Renal cortical epithelial cell (primary cell): Measurements from ENCODE around the gene ENGASE. TPM values are rescaled to one million over a fixed set of nuclear protein-coding genes. Genes with fewer than 3 reads are reported as not detected.
"Not testable (repeated sequence)": the region's sequence is repeated elsewhere in the genome, so short reads cannot be mapped to it uniquely, and the experiment has no call there.

ENCODE experiments used
- DNase-seq: peaks from one replicate; pipeline ENCODE4 v3.0.0-alpha.2; 2011; ENCODE audit warnings: low read depth
- total RNA-seq: library from RNA; depleted of rRNA; stranded (reverse); fragments of >200 nt; gene quantifications from 2 replicates; pipeline ENCODE4 v1.2.3, GENCODE V29; 2014

ENGASE gene
- total RNA-seq, 1 donor from 2014 or later: 18.1 TPM

DNA sequence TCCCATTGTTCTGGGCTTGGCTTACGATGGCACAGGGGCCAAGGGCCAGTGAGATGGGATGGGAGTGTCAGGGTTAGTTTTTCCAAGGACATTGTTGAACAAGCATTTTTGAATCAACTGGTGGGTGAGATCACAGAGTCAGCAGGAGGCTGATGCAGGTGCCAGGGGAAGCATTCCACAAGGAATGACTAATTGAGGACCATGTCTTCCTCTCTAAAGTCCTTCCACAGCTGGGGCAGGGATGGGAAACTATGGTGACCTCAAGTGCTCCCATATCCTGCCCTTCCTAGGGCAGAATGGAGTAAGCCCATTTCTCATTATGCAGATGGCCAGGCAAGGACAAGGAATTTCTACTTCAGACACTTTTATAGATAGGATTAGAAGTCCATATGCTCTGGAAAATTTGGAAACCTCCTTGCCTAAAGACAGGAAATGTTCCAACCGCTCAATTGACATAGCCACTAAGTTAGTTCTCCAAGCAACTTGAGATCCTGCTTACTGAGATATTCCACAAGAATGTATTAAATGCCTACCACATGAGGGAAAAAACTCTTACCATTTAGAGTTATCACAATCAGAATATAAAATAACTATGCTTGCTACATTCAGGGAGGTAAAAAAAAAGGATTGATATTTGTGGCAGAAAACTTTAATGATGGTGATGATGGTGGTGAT is 21.2 kb upstream of the ENGASE start:
- no peak for DNase-seq

DNA sequence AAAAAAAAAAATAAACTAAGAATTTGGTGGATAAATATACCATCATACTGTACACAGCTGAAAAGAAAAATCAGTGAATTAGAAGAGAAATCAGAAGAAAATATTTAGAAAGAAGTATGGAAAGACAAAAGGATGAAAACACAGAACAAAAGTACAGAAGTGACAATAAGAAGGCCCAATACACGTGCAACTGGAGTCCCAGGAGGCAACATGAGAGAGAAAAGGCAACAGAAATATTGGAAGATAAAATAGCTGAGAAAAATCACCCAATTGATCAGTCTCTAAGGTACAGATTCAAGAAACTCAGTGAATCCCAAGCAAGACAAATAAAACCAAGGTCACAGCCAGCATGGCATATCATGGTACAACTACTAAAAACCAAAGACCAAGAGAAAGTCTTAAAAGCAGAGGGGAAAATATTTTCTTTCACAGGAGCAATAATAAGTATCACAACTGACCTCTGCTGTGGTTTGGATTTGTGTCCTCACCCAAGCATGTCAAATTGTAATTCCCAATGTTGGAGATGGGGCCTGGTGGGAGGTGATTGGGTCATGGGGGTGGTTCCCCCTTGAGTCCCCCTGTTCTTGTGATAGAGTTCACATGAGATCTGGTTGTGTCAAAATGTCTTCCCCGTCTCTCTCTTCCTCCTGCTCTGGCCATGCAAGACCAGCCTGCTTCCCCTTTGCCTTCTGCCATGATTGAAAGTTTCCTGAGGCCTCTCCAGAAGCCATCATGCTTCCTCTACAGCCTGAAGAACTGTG is 20.2 kb upstream of the ENGASE start:
- no peak for DNase-seq

DNA sequence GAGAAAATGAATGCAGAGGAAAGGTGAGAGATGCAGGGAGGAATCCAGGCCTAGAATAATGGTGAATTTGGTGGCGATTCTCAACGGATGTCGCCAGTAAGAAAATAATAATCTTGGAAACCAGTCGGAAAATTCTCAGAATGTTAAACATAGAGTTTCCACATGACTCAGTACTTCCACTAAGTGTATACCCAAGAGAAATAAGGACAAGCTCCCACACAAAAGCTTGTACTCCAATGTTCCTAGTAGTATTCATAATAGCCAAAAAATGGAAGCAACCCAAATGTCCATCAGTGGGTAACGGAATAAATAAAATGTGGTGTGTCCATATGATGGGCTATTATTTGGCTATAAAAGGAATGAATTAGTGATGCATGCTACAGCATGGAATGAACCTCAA is 19.4 kb upstream of the ENGASE start:
- DNase-seq: no peak

DNA sequence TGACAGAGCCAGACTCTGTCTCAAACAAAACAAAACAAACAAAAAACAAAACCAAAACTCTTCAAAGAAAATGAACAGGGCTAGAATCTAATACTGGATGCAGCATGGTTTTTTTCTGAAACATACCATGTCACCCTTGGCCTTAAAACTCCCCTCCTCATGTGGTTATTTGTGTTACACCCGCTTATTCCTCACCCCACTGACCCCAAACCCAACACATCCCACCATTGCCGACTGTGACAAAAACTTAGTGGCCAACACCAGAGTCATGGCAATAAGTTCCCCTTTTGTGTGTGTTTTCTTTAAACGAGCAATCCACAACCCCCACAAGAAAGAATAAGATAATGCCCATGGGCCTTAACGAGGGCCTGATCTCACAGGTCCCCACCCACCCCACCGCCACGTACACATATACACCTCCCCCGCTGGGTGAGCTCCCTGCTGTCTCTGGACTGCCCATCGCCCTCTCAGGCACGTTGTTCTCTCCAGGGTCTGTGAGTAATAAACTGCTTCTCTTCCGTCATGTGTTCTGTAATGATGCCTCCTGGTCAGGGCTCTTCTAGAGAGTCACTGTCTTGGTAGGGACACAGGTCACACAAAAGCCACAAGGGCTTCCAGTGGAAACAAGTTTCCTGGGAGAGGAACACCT is 16.8 kb upstream of the ENGASE start:
- DNase-seq: no peak

DNA sequence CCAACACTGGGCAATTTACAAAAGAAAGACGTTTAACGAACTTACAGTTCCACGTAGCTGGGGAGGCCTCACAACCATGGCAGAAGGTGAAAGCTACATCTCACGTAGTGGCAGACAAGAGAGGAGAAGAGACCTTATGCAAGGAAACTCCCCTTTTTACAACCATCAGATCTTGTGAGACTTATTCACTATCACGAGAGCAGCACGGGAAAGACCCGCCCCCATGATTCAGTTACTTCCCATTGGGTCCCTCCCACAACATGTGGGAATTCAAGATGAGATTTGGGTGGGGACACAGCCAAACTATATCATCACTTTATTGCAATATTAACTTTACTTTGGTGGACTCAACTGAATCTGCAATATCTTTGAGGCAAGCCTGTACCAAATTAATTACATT is 11.9 kb upstream of the ENGASE start:
- DNase-seq: no peak

DNA sequence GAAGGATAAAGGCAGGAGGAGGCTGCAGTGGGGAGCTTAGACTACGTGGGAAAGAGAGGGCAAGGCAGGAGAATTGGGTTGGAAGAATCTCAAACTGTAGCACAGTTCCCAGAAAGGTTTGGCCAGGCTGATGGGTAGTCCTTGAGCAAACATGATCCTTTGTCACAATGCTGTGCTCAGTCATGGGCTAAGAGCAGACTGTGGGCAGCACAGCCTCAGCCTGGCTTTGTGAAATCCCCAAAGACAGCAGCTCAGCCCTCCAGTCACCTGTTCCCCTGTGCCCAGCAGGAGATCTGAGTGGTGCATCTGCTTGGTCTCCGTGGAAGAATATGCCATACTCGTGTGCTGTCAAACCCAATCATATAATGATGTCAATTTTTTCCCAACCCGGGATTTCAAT is 10.6 kb upstream of the ENGASE start:
- no peak for DNase-seq

DNA sequence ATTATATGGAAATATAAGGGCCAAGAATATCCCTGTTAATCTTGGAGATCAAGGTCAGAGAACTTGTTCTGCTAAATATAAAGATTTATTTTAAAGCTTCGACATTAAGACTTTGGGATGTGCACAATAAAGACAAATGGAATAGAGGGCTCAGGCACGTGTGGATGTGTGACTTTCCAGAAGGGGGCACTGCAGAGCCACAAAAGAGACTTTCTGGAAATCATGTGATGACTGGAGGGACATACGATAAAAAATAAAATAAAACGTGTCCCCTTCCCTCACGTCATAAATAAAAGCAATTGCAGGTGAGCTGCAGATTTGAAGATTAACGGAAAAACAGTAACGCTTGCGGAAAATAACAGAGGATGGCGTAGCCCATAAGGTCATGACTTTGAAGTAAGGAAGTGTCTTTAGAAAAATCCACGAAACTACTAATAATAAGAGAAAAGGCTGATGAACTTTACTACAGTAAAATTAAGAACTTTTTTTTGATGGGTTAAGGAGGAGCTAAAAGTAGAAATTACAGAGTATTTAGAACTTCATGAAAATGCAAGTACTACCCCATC is 9.4 kb upstream of the ENGASE start:
- DNase-seq: peak; percentile 21

DNA sequence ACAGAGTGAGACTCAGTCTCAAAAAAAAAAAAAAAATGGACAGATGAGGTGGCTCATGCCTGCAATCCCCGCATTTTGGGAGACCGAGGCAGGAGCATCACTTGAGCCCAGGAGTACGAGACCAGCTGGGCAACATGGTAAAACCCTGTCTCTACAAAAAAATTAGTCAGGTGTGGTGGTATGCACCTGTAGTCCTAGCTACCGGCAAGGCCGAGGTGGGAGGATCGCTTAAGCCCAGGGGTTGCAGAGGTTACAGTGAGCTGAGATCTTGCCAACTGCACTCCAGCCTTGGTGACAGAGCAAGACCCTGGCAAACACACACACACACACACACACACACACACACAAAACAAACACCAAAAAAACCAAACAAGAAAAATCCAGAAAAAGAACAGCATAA is 7.7 kb upstream of the ENGASE start:
- DNase-seq: no peak

DNA sequence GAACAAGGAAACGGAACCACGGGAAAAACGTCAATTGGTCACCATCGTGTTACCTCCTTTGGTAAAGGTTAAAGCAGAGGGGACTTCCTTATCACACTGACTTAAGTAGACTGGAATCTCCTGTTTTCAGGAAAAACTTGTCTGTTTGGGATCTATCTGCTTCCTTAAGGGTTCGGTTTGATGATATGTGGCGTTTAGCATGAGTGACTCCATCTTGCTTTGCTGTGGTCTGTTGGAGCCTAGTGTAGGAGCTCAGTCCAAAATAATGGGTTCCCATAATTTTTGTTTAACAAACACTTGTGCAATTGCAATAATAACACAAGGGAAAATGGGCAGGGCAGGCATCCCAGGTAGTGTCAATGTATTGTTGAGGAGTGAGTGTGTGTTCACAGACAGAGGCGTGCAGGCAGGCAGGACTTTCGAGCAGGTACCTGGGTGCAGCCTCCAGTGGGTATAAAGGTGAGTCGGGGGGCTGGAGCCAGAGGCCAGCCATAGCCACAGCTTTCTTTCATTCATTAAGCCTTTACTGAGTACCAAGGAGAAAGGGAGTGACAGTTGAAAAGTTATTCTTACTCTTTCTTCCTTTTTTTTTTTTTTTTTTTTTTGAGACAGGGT is 4.3 kb upstream of the ENGASE start:
- DNase-seq: no peak

DNA sequence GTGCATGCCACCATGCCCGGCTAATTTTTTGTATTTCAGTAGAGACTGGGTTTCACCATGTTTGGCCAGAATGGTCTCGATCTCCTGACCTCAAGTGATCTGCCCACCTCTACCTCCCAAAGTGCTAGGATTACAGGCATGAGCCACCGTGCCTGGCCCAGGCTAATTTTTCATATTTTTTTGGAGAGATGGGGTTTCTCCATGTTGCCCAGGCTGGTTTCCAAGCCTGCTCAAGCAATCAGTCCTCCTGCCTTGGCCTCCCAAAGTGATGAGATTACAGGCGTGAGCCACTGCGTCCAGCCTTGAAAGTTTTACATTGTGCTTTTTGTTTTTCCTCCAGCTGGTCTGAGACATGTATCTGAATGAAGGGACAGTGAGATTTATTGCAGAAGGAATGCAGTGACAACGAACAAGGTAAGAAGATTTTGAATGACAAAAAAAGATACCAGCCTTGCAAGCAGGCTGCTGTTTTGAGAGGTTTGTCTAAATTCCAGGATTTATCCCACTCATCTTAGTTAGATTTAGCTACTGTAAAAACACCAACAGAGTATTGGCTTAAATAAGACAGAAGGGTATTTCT is 3.4 kb upstream of the ENGASE start:
- DNase-seq: no peak

DNA sequence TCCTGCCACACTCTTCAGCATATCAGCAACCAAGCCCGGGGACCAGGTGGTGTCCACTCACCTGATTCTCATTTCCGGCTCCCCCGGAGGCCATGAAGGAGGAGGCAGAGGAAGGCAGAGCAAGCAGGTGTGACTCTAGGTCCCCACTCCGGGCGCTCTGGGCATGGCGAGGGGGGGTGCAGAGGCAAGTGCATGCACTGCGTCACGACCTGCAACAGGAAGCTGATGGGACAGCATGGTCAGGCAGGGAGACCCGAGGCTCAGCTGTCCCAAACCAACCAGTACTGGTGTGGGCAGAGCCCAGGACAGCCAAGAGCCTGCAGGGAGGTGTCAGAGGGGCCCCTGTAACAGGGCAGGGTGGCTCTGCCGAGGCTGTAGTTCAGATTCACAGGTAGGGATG is 2.1 kb upstream of the ENGASE start:
- DNase-seq: no peak

DNA sequence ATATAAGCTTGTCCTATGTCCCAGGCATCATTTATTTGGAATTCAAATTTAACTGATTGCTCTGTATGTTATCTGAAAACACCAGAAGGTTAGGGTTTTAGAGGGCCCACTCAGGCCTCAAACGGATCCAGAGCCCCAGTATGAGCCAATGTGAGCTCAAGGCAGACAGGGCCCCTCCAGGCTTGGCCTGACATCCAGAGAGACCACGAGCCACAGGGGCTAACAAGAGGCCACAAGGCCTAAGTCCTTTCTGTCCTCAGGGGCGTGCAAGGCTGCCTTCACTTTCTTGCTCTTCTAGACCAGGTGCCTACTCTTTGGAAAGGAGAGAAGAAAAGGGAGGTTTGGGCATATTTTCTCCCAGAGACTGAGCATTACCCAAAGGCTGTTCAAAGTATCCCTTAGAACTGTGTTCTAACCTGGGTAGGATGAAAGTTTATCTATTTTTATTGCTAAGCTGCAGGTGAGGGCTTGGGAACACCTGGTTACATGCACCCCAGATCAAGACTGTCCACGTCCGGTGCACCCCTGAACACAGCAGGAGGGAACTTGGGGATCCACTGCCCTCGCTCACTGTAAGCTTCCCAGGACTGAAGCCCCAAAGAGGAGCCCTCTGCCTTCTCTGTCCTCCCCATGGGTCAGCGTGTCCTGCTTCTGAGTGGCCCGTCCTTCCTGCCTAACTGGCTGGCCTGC is 1.5 kb upstream of the ENGASE start:
- no peak for DNase-seq

DNA sequence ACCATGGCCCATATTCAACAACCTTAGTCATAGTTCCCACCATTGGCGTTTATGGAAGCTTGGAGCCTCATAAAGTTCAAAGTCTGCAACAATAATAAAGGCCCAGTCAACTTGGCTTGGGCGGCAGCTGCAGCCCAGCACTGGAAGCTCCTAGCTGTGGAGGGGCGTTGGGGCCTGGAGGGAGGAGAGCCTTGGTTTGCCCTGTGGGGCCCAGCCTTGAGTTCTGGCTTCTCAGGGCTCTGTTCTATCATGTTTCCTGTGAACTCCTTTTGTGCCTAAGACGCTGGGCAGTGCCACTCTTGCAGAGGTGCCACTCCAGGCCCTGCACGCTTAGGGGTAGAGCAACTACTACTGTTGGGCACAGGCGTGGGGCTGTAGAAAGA is 927 bp upstream of the ENGASE start:
- DNase-seq: no peak

DNA sequence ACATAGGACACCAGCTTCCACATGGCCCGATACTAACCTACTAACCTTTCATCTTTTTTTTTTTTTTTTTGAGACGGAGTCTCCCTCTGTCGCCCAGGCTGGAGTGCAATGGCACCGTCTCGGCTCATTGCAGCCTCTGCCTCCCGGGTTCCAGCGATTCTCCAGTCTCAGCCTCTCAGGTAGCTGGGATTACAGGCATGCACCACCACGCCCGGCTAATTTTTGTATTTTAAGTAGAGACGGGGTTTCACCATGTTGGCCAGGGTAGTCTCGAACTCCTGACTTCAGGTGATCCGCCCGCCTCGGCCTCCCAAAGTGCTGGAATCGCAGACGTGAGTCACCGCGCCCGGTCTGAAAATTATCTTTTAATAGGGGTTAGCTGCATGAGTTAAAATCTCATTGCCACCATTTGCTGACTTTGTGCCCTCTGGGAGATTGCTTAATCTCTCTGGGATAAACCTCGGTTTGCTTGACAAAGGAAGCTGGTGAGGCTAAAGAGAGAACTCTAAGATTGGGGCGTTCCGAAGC is 439 bp upstream of the ENGASE start:
- DNase-seq: not testable (repeated sequence)

DNA sequence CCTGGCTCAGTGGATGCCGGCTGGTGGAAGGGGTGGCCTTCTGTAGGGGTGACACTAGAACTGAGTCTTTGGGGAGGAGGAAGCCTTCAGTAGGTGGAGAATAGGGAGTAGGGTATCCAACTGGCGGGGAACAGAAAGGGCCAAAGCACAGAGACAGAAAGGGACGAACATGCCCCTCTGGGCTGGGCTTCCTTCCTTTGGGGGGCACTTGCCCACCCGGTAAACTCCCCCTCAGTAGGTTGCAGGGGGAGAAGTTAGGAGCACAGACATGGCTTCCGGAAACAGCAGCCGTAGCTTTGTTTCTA is 774 bp downstream of the ENGASE start:
- no peak for DNase-seq

DNA sequence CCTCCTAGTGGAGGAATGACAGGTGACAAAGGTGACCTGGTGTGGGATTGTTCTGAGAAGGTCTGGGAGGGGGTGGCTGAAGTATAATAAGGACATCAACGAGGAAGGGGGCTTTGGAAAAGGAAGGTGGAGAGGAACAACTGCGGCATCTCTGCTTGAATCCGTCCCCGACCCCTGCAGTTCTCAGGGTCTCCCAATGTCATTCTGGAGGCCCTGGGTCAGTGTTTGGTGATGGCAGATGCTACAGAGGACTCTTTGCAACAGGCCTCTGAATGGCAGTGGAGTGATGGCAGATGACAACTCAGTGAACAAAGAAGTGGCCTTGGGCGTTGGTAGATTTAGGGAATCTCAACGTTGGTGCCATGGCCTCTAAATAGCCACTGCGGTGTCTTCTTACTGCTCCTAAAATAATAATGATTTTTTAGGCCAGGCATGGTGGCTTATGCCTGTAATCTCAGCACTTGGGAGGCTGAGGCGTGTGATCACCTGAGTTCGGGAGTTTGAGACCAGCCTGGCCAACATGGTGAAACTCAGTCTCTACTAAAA is 1.3 kb downstream of the ENGASE start:
- no peak for DNase-seq

DNA sequence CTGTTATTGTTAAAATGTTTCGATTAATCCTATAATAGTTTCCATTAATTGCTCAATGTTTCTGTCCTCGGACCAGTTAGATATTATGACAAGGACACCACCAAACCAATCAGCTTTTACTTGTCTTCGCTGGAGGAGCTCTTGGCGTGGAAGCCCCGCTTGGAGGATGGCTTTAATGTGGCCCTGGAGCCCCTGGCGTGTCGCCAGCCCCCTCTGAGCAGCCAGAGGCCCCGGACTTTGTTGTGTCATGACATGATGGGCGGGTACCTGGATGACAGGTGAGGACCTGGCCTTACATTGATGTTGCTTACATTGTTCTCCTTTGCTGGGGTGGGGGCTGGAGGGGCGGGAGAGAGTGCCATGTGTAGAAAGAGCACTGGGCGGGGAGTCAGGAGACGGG is 3.0 kb downstream of the ENGASE start:
- no peak for DNase-seq

DNA sequence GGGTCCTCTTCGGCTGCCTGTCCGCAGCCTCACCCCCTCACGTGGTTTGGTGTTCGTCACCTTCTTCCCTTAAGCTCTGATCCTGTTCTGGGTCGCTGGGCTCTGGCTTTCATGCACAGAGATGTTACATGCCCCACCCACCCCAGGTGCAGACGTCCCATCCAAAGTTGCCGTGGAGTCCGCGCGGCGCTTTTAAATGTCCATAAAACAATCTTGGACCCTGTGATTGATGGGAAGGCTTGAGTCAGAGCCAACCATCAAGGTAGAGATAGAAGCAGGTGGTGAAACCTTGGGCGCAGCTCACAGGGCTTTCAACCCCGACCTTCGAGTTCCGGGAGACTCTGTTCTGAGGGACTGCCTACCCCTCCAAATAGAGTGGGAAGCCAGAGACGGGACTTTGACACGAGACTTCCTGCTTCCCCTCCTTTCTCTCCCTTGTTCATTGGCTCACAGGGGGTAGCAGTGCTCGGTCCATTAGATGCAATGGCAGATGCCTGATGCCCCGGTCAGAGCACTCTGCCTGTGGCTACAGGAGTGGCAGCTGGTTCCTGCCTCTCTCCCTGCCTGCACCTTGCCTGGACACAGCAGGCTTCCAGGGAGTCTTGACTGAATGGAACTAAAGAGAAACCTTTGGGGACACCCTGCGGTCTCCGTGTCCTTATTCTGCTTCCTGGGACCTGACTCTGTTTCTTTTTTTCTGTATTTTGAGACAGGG is 4.0 kb downstream of the ENGASE start:
- no peak for DNase-seq

DNA sequence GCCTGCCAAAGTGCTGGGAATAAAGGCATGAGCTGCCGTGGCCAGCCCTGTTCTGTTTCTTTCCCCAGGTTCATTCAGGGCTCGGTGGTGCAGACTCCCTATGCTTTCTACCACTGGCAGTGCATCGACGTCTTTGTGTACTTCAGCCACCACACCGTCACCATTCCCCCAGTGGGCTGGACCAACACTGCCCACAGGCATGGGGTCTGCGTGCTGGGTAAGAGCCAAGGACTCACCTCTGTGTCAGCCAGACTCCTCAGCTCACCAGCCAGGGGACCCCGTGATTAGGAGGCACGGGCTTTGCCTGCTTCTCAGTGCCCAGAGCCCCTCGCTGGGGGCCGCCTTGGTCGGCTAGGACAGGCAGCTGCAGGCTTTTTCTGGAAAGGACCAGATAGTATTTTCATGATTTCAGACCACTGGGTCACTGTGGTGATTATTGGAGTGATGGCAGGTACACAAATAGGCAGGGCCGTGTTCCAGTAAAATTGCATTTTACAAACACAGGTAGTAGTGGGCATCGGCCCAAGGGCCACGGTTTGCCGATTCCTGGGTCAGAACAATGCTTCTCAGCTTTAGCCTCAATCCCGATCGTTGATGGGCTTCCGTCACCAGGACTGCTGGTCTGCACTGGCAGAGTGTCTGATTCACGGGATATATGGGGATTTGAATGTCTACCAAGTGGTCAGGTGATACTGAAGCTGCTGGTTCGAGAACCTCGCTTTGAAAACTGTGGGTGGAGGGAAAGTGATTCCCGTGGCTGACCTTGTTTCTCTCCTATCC is 5.0 kb downstream of the ENGASE start:
- DNase-seq: no peak

DNA sequence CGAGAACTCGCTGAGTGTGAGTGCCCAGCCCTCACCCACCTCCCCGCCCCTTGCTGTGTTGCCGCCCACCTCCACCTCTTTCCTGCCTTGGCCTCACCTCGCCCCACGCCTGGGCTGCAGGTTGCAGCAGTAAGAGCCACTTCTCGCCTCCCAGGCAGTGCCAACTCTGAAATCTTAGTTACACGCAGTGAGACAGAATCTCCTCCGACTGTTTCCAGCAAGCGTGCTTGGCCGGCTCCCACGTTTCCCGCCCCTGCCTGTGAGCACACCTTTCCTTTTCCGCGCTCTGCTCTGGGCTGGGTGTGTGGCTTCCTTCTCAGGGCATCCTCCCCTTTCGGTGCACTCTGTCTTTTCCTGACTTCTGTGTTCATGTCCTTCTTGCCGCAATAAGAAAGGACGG is 5.7 kb downstream of the ENGASE start:
- DNase-seq: no peak
